GM12878 (cell line): ENCODE data around the gene MROH2B. TPM values are rescaled to one million over a fixed set of nuclear protein-coding genes. Genes with fewer than 3 reads are reported as not detected.

Source experiments
- ATAC-seq: fragments of 200-7000 bp; cut with Tn5 transposase; 3 replicates; pipeline ENCODE4 v1.9.1; 2020; ENCODE audit warnings: mild to moderate bottlenecking, moderate library complexity
- BruUV-seq: library from RNA; stranded (reverse); fragments of 400-500 nt; replicated peaks from 2 replicates; lab custom pipeline; 2021; lab: Mats Ljungman, UMichigan
- CTCF ChIA-PET: fragments of 300-600 bp; sonication (Branson Sonifier 250); formaldehyde crosslinking; extraction: SDS; loops from one replicate; lab custom pipeline; 2021; ENCODE audit warnings: inconsistent platforms; lab: Yijun Ruan, JAX
- POLR2A ChIA-PET: fragments of 350-600 bp; formaldehyde crosslinking; extraction: SDS; loops from one replicate; lab custom pipeline; 2021; ENCODE audit warnings: inconsistent platforms; lab: Charles Lee
- RAD21 ChIA-PET: fragments of 300-600 bp; sonication (Branson Sonifier 250); formaldehyde crosslinking; loops from one replicate; lab custom pipeline; 2023; ENCODE audit warnings: antibody characterized with exemption; ENCODE audit not compliant: unreplicated experiment; lab: Charles Lee
- SMC1A ChIA-PET: fragments of 300-600 bp; sonication (Branson Sonifier 250); formaldehyde crosslinking; loops from one replicate; lab custom pipeline; 2023; ENCODE audit not compliant: unreplicated experiment, uncharacterized antibody; lab: Charles Lee
- DNase-seq: peaks from one replicate; pipeline ENCODE4 v3.0.0-alpha.2; 2011; ENCODE audit warnings: low read depth, low spot score
- FAIRE-seq: peaks from 3 replicates; lab custom pipeline; 2011; peaks lifted over from hg19 to GRCh38; lab: Jason Lieb, UNC
- H2AFZ ChIP-seq: 2 replicates; pipeline ENCODE4 v1.6.0; 2011; ENCODE audit warnings: low read depth, low read length, control low read depth; ENCODE audit not compliant: control insufficient read depth
- H3K27ac ChIP-seq: 2 replicates; pipeline ENCODE4 v1.5.1; 2011; ENCODE audit warnings: control low read depth; ENCODE audit not compliant: control insufficient read depth, insufficient read depth
- H3K27me3 ChIP-seq, 2 experiments: replicated peaks in 1 of 2; 2 replicates each; pipeline versions ENCODE4 v1.6.0 to v1.6.1; 2011; ENCODE audit warnings: low read length in 1 of 2; ENCODE audit not compliant: control insufficient read depth in 2 of 2, insufficient read depth in 2 of 2
- H3K36me3 ChIP-seq, 2 experiments: 2 replicates each; pipeline ENCODE4 v1.5.1; 2011; ENCODE audit warnings: low read length in 1 of 2; ENCODE audit not compliant: control insufficient read depth in 2 of 2, insufficient read depth in 2 of 2
- H3K4me1 ChIP-seq: 2 replicates; pipeline ENCODE4 v1.6.1; 2011; ENCODE audit warnings: mild to moderate bottlenecking, low read length, moderate library complexity, mixed read lengths; ENCODE audit not compliant: control insufficient read depth, insufficient read depth
- H3K4me2 ChIP-seq: 2 replicates; pipeline ENCODE4 v1.6.0; 2011; ENCODE audit warnings: control low read depth; ENCODE audit not compliant: control insufficient read depth, insufficient read depth
- H3K4me3 ChIP-seq: fragments of 200-600 bp; sonication (generic); 2 replicates; pipeline ENCODE4 v1.5.1; 2016
- H3K79me2 ChIP-seq: 2 replicates; pipeline ENCODE4 v1.6.0; 2011; ENCODE audit warnings: low read length; ENCODE audit not compliant: control insufficient read depth, insufficient read depth
- H3K9ac ChIP-seq: 2 replicates; pipeline ENCODE4 v1.8.0; 2011; ENCODE audit warnings: low read length, control low read depth, mixed read lengths; ENCODE audit not compliant: control insufficient read depth, insufficient read depth
- H3K9me3 ChIP-seq: replicated peaks from 3 replicates; pipeline ENCODE4 v1.5.1; 2011; ENCODE audit warnings: mild to moderate bottlenecking, low read length; ENCODE audit not compliant: control insufficient read depth, insufficient read depth
- H4K20me1 ChIP-seq: 2 replicates; pipeline ENCODE4 v1.6.0; 2011; ENCODE audit not compliant: control insufficient read depth, insufficient read depth
- CHD4 ChIP-seq: fragments of 200-600 bp; sonication (generic); IDR thresholded peaks from 2 replicates; pipeline ENCODE4 v1.6.1; 2016; ENCODE audit warnings: mild to moderate bottlenecking
- ETV6 ChIP-seq, 2 experiments: fragments of 450-650 bp in 1 of 2; IDR thresholded peaks in 1 of 2; conservative IDR thresholded peaks in 1 of 2; 2 replicates each; pipeline ENCODE4 v1.6.1; 2014; ENCODE audit warnings: antibody characterized with exemption in 1 of 2, borderline replicate concordance in 1 of 2, low read depth in 1 of 2, mild to moderate bottlenecking in 1 of 2, moderate library complexity in 1 of 2
- KDM1A ChIP-seq: fragments of 200-600 bp; sonication (generic); IDR thresholded peaks from 2 replicates; pipeline ENCODE4 v1.6.1; 2016; ENCODE audit warnings: borderline replicate concordance
- NBN ChIP-seq: fragments of 450-650 bp; IDR thresholded peaks from 2 replicates; pipeline ENCODE4 v1.6.1; 2016
- POLR2A ChIP-seq: IDR thresholded peaks from 2 replicates; pipeline ENCODE4 v1.6.1; 2011; ENCODE audit warnings: low read depth, mild to moderate bottlenecking, low read length
- RCOR1 ChIP-seq: conservative IDR thresholded peaks from 2 replicates; pipeline ENCODE4 v1.6.1; 2012; ENCODE audit warnings: low read depth, low read length, improper control_type of control experiment
- WGBS: methylation state at CpG from one replicate; pipeline ENCODE4 v1.1.6; 2016; ENCODE audit warnings: low lambda C conversion rate; ENCODE audit not compliant: insufficient replicate concordance, insufficient coverage; ENCODE audit errors: missing lambda C conversion rate; 5-methylcytosine and 5-hydroxymethylcytosine counted together
- in situ Hi-C: fragments of 300-500 bp; cut with MboI; formaldehyde crosslinking; loops from 9 replicates; pipeline ENCODE4 v1.14.3; 2018; ENCODE audit warnings: mixed read lengths
- intact Hi-C: fragments of 100-400 bp; cut with micrococcal nuclease; formaldehyde crosslinking; loops from one replicate; pipeline ENCODE4 v1.14.2; 2022; ENCODE audit not compliant: unreplicated experiment
- polyA plus RNA-seq, 11 experiments: library from polyadenylated mRNA; depleted of rRNA in 4 of 11; unstranded in 6 of 11; stranded (reverse) in 5 of 11; fragments of >200 nt; fragmentation: Nextera tagmentation in 4 of 11; fragmentation: Illumina TruSeq in 1 of 11; extraction: Ambion mirVana in 4 of 11; extraction: Trizol in 1 of 11; gene quantifications; 1 replicate in 1 of 11; 2 replicates in 10 of 11; pipeline versions ENCODE4 v1.2.1 to v1.2.3, GENCODE V29; 2011 to 2016; ENCODE audit warnings: inconsistent platforms in 2 of 11, missing spikeins in 2 of 11, low read depth in 1 of 11
- total RNA-seq, 4 experiments: library from RNA; depleted of rRNA in 3 of 4; stranded (reverse); fragments of >200 nt in 3 of 4; fragmentation: Illumina TruSeq in 1 of 4; extraction: Trizol in 1 of 4; gene quantifications; 2 replicates each; pipeline versions ENCODE4 v1.2.1 to v1.2.3, GENCODE V29; 2013 to 2021
- TF ChIP-seq, protein P1 (sequence below): IDR thresholded peaks from 2 replicates; pipeline ENCODE4 v1.6.1; 2011; ENCODE audit warnings: mild to moderate bottlenecking, low read depth, low read length, moderate library complexity; ENCODE audit not compliant: insufficient replicate concordance
- TF ChIP-seq, protein P2 (sequence below): fragments of 450-650 bp; IDR thresholded peaks from 2 replicates; pipeline ENCODE4 v1.6.1; 2018; ENCODE audit warnings: borderline replicate concordance, mild to moderate bottlenecking; ENCODE audit not compliant: partially characterized antibody
- TF ChIP-seq, protein P3 (sequence below): fragments of 450-650 bp; IDR thresholded peaks from 2 replicates; pipeline ENCODE4 v1.6.1; 2016; ENCODE audit warnings: mild to moderate bottlenecking, moderate library complexity, borderline replicate concordance
- TF ChIP-seq, protein P4 (sequence below): fragments of 450-650 bp; IDR thresholded peaks from 2 replicates; pipeline ENCODE4 v1.6.1; 2017; ENCODE audit warnings: low read depth, mild to moderate bottlenecking, moderate library complexity

The MROH2B gene
- total and polyA plus RNA-seq, 10 of the 15 experiments (the other 5 are each of a cell fraction or from before 2014, with no cell fraction given): not detected

DNA sequence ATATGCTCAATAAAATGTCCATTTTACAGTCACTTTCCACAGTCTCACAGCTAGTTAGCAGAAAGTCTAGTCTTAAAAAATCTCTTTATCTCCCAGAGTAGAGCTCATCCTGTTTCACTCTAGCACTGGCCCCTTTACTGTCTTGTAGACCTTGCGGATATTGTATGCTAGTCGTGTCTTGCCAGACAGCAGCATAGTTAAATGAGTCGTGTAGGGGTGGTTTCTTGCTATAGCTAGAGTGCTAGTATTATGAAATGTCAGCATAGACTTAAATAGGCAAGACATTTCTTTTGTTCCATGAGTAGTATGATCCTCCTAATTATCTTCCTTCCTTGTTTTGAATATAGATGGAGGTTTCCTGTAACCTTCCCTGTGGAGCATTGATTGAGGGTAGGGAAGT is 84.5 kb downstream of the MROH2B start (continued):
- TF ChIP-seq RCOR1 (no peak), NBN (no peak)

DNA sequence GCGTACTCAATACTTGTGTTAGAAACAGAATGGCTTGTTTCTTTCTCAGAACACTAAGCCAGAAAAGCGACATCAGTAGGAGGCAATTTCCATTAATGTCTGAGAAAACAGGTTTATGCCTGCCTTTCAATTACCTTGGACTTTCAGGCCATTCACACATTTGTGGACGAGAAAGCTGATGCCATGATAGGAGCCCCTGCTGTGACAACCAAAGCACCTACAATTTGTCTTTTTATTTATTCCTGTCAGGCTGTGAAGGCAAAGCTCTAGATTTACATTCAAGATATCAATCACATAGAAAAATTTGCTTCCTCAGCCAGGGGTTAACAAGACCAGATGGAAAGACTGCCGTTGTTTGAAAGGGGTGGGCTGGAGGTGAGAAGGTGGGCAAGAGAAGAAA is 85.6 kb downstream of the MROH2B start:
- Histone ChIP-seq H3K79me2 (no peaks in the 10 kb centered on the region), H4K20me1 (no peaks in the 10 kb centered on the region), H3K9me3 (no peaks in the 10 kb centered on the region), H3K4me3 (no peak overlapping the region), H3K27ac (no peak overlapping the region), H3K4me1 (no peaks in the 10 kb centered on the region), H2AFZ (no peak overlapping the region), H3K36me3 (no peaks in the 10 kb centered on the region), H3K9ac (no peak overlapping the region), H3K27me3 (no peaks in the 10 kb centered on the region; a peak in 2 of 4 replicates), H3K4me2 (no peak overlapping the region)
- WGBS: 20% methylated on average over 4 of the region's 4 CpGs
- no TSS peak for BruUV-seq
- no peak for DNase-seq
- in situ Hi-C loops (no loop called here), intact Hi-C loops (no loop called here)
- RAD21 ChIA-PET: no interaction called here
- CTCF ChIA-PET: no interaction called here
- SMC1A ChIA-PET: no interaction called here
- TF ChIP-seq CHD4 (no peak), KDM1A (no peak), ETV6 (conservative IDR thresholded peaks at IDR 0.05 in 1 of 2, IDR thresholded peaks at IDR 0.05 in 1 of 2; ENCODE audit: borderline replicate concordance in 1 of 2, low read depth in 1 of 2) (no peak), POLR2A (no peak)
- TF ChIP-seq, protein P1, sequence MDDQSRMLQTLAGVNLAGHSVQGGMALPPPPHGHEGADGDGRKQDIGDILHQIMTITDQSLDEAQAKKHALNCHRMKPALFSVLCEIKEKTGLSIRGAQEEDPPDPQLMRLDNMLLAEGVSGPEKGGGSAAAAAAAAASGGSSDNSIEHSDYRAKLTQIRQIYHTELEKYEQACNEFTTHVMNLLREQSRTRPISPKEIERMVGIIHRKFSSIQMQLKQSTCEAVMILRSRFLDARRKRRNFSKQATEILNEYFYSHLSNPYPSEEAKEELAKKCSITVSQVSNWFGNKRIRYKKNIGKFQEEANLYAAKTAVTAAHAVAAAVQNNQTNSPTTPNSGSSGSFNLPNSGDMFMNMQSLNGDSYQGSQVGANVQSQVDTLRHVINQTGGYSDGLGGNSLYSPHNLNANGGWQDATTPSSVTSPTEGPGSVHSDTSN: no peak
- TF ChIP-seq, protein P2, sequence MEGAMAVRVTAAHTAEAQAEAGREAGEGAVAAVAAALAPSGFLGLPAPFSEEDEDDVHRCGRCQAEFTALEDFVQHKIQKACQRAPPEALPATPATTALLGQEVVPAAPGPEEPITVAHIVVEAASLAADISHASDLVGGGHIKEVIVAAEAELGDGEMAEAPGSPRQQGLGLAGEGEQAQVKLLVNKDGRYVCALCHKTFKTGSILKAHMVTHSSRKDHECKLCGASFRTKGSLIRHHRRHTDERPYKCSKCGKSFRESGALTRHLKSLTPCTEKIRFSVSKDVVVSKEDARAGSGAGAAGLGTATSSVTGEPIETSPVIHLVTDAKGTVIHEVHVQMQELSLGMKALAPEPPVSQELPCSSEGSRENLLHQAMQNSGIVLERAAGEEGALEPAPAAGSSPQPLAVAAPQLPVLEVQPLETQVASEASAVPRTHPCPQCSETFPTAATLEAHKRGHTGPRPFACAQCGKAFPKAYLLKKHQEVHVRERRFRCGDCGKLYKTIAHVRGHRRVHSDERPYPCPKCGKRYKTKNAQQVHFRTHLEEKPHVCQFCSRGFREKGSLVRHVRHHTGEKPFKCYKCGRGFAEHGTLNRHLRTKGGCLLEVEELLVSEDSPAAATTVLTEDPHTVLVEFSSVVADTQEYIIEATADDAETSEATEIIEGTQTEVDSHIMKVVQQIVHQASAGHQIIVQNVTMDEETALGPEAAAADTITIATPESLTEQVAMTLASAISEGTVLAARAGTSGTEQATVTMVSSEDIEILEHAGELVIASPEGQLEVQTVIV: no peak
- TF ChIP-seq, protein P3, sequence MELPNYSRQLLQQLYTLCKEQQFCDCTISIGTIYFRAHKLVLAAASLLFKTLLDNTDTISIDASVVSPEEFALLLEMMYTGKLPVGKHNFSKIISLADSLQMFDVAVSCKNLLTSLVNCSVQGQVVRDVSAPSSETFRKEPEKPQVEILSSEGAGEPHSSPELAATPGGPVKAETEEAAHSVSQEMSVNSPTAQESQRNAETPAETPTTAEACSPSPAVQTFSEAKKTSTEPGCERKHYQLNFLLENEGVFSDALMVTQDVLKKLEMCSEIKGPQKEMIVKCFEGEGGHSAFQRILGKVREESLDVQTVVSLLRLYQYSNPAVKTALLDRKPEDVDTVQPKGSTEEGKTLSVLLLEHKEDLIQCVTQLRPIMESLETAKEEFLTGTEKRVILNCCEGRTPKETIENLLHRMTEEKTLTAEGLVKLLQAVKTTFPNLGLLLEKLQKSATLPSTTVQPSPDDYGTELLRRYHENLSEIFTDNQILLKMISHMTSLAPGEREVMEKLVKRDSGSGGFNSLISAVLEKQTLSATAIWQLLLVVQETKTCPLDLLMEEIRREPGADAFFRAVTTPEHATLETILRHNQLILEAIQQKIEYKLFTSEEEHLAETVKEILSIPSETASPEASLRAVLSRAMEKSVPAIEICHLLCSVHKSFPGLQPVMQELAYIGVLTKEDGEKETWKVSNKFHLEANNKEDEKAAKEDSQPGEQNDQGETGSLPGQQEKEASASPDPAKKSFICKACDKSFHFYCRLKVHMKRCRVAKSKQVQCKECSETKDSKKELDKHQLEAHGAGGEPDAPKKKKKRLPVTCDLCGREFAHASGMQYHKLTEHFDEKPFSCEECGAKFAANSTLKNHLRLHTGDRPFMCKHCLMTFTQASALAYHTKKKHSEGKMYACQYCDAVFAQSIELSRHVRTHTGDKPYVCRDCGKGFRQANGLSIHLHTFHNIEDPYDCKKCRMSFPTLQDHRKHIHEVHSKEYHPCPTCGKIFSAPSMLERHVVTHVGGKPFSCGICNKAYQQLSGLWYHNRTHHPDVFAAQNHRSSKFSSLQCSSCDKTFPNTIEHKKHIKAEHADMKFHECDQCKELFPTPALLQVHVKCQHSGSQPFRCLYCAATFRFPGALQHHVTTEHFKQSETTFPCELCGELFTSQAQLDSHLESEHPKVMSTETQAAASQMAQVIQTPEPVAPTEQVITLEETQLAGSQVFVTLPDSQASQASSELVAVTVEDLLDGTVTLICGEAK: no peak
- TF ChIP-seq, protein P4, sequence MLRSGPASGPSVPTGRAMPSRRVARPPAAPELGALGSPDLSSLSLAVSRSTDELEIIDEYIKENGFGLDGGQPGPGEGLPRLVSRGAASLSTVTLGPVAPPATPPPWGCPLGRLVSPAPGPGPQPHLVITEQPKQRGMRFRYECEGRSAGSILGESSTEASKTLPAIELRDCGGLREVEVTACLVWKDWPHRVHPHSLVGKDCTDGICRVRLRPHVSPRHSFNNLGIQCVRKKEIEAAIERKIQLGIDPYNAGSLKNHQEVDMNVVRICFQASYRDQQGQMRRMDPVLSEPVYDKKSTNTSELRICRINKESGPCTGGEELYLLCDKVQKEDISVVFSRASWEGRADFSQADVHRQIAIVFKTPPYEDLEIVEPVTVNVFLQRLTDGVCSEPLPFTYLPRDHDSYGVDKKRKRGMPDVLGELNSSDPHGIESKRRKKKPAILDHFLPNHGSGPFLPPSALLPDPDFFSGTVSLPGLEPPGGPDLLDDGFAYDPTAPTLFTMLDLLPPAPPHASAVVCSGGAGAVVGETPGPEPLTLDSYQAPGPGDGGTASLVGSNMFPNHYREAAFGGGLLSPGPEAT: no peak
- FAIRE-seq: no peak
- POLR2A ChIA-PET: no interaction called here
- no peak for ATAC-seq
